ENCODE data around the gene SCAPER. TPM values are rescaled to one million over a fixed set of nuclear protein-coding genes. Genes with fewer than 3 reads are reported as not detected.

Gene SCAPER
- total RNA-seq, 1 donor from 2014 or later, result 78.1 TPM

DNA sequence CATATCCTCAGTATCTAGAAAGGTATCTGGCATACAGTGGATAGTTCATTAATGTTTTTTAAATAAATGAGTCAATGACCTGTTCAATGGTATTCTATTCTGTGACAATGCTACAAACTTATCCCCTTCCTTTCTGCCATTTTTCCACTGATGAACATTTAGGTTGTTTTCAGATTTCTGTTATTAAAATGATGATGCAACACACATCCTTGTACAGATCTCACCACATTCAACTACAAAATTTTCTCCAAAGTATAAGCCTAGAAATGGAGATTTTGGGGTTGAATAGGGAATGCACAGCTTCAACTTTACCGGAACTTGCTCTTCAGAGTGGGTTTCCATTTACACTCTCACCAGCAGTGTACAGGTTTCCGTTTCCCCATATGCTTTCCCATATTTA lies 358.3 kb downstream of the SCAPER start:
- Histone ChIP-seq H3K4me1 (no peaks in the 10 kb centered on the region), H3K9me3 (no peaks in the 10 kb centered on the region), H3K27me3 (no peaks in the 10 kb centered on the region), H3K27ac (no peak overlapping the region), H3K4me3 (no peak overlapping the region), H3K36me3 (no peaks in the 10 kb centered on the region)
- TF ChIP-seq, protein P1, sequence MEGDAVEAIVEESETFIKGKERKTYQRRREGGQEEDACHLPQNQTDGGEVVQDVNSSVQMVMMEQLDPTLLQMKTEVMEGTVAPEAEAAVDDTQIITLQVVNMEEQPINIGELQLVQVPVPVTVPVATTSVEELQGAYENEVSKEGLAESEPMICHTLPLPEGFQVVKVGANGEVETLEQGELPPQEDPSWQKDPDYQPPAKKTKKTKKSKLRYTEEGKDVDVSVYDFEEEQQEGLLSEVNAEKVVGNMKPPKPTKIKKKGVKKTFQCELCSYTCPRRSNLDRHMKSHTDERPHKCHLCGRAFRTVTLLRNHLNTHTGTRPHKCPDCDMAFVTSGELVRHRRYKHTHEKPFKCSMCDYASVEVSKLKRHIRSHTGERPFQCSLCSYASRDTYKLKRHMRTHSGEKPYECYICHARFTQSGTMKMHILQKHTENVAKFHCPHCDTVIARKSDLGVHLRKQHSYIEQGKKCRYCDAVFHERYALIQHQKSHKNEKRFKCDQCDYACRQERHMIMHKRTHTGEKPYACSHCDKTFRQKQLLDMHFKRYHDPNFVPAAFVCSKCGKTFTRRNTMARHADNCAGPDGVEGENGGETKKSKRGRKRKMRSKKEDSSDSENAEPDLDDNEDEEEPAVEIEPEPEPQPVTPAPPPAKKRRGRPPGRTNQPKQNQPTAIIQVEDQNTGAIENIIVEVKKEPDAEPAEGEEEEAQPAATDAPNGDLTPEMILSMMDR (IDR thresholded peaks at IDR 0.05), result no peak
- intact Hi-C loops (cut with DNase I), result no loop called here
- DNase-seq (ENCODE audit: low spot score in 2 of 2), result no peak

- no peaks in the 10 kb centered on the region for H3K27me3 ChIP-seq
- intact Hi-C loops (cut with DNase I), result no loop called here
- DNase-seq (ENCODE audit: low spot score in 2 of 2), result no peak
- no peaks in the 10 kb centered on the region for H3K9me3 ChIP-seq
- no peak overlapping the region for H3K27ac ChIP-seq
- H3K4me3 ChIP-seq, result no peak overlapping the region
- no peaks in the 10 kb centered on the region for H3K36me3 ChIP-seq
- TF ChIP-seq, protein P1 (IDR thresholded peaks at IDR 0.05), result no peak
- no peaks in the 10 kb centered on the region for H3K4me1 ChIP-seq
These were observed 371.1 kb downstream of the SCAPER start for GRCh38 chr15:76533995-76534394.

DNA sequence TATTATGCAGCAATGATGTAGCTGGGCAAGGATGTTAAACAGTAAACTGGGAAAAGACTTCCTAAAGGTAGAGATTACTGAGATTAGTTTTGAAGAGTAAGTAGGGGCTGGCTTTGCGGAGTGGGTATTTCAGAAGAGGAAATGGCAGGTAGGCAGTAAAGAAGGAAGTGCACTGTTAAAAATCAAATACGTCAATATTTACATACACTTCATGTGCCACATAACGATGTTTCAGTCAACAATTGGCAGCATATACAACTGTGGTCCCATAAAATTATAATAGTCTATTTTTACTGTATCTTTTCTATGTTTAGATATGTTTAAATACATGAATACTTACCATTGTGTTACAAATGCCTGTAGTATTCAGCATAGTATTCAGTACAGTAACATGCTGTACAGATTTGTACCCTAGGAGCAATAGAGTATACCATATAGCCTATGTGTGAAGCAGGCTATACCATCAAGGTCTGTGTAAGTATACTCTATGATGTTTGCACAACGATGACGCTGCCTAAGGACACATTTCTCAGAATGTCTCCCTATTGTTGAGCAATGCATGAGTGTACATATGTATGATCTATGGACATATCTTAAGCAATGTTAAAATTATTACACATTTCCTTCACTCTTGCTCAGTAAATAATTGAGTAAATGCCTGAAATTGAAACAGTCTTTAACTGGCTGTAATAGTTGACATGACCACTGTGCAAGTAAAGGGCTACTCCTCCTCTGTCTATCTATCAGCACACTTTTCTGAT lies 371.9 kb downstream of the SCAPER start:
- Histone ChIP-seq H3K27ac (no peak overlapping the region), H3K27me3 (no peaks in the 10 kb centered on the region), H3K36me3 (no peaks in the 10 kb centered on the region), H3K4me1 (no peaks in the 10 kb centered on the region), H3K4me3 (no peak overlapping the region), H3K9me3 (no peaks in the 10 kb centered on the region)
- intact Hi-C loops (cut with DNase I), result no loop called here
- TF ChIP-seq, protein P1 (IDR thresholded peaks at IDR 0.05), result no peak
- DNase-seq (ENCODE audit: low spot score in 2 of 2), result no peak

DNA sequence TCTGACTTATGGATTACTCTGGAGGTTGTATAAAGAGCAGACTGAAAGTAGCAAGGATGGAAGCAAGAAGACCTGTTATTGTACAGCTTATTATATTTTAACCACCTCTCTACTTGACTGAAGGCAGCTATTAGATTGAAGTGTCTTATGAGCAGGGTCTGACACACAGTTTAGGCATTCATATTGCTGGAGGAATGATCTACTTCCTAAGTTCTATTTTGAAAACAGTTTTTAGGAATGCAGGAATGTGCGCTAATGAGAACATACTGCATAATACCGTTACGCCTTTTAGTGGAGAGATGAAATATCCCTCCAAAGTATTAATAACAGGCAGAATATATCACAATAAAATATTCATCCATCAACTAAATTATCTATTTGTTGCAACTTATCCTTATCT lies 375.2 kb downstream of the SCAPER start:
- H3K27me3 ChIP-seq, result no peaks in the 10 kb centered on the region
- TF ChIP-seq, protein P1 (IDR thresholded peaks at IDR 0.05), result no peak
- H3K36me3 ChIP-seq, result no peaks in the 10 kb centered on the region
- intact Hi-C loops (cut with DNase I), result no loop called here
- H3K27ac ChIP-seq, result no peak overlapping the region
- DNase-seq (ENCODE audit: low spot score in 2 of 2), result no peak
- H3K9me3 ChIP-seq, result no peaks in the 10 kb centered on the region
- no peaks in the 10 kb centered on the region for H3K4me1 ChIP-seq
- no peak overlapping the region for H3K4me3 ChIP-seq

DNA sequence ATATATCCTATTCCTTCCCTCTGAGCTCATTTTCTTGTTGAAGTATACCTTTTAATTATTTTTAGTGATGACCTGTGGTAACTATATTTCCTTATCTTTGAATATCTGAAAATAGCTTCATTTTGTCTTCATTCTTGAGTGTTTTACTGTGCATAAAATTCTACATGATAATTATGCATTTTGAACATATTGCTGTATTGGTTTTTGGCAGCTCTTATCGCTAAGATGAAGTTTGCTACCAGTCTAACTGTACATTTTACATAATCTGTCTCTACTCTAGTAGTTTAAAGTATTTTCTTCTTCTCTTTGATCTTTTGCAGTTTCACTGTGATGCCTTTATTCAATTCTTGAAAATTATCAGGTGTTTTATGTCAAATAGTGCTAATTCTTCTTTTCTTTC lies 379.0 kb downstream of the SCAPER start:
- H3K36me3 ChIP-seq, result no peaks in the 10 kb centered on the region
- H3K27me3 ChIP-seq, result no peaks in the 10 kb centered on the region
- no peak overlapping the region for H3K27ac ChIP-seq
- DNase-seq (ENCODE audit: low spot score in 2 of 2), result no peak
- H3K4me1 ChIP-seq, result no peaks in the 10 kb centered on the region
- intact Hi-C loops (cut with DNase I), result no loop called here
- no peaks in the 10 kb centered on the region for H3K9me3 ChIP-seq
- H3K4me3 ChIP-seq, result no peak overlapping the region
- TF ChIP-seq, protein P1 (IDR thresholded peaks at IDR 0.05), result no peak
